HepG2 (cell line): ENCODE measurements around the gene ERF. TPM values are rescaled to one million over a fixed set of nuclear protein-coding genes. Genes with fewer than 3 reads are reported as not detected.

ENCODE experiments used
- ATF1 ChIP-seq: IDR thresholded peaks from 2 replicates; pipeline ENCODE4 v1.6.1; 2016; ENCODE audit warnings: mild to moderate bottlenecking, control low read depth
- CBX2 ChIP-seq, 2 experiments: fragments of 200-600 bp in 1 of 2; sonication (generic); formaldehyde crosslinking in 1 of 2; IDR thresholded peaks; 2 replicates each; pipeline versions ENCODE4 v1.7.0 to v1.8.1; 2018 to 2022; ENCODE audit warnings: low read depth in 2 of 2, low read length in 1 of 2, mild to moderate bottlenecking in 1 of 2, missing genetic modification reagents in 1 of 2
- GATAD2A ChIP-seq: IDR thresholded peaks from 2 replicates; pipeline ENCODE4 v1.6.1; 2016
- MXD3 ChIP-seq: IDR thresholded peaks from 2 replicates; pipeline ENCODE4 v1.6.1; 2016; ENCODE audit warnings: mild to moderate bottlenecking, missing biosample characterization, missing genetic modification reagents
- NFKBIZ ChIP-seq: IDR thresholded peaks from 2 replicates; pipeline ENCODE4 v1.6.1; 2018; ENCODE audit warnings: missing genetic modification reagents, missing compliant biosample characterization
- PHF21A ChIP-seq: sonication (generic); formaldehyde crosslinking; IDR thresholded peaks from 2 replicates; pipeline ENCODE4 v1.5.0; 2020; ENCODE audit warnings: mild to moderate bottlenecking, missing genetic modification reagents
- PRDM10 ChIP-seq: sonication (generic); formaldehyde crosslinking; IDR thresholded peaks from 2 replicates; pipeline ENCODE4 v1.4.0; 2020; ENCODE audit warnings: low read depth, missing genetic modification reagents
- SAFB2 ChIP-seq: sonication (generic); formaldehyde crosslinking; IDR thresholded peaks from 2 replicates; pipeline ENCODE4 v1.5.1; 2020; ENCODE audit warnings: missing genetic modification reagents, low read depth, mild to moderate bottlenecking, borderline replicate concordance
- SALL1 ChIP-seq: sonication (generic); formaldehyde crosslinking; IDR thresholded peaks from 2 replicates; pipeline ENCODE4 v1.8.0; 2022; ENCODE audit warnings: mild to moderate bottlenecking, missing genetic modification reagents
- SIN3A ChIP-seq: IDR thresholded peaks from 2 replicates; pipeline ENCODE4 v1.6.1; 2011; ENCODE audit warnings: low read depth, mild to moderate bottlenecking, control low read depth, low read length, borderline replicate concordance
- ZNF260 ChIP-seq: sonication (generic); formaldehyde crosslinking; IDR thresholded peaks from 2 replicates; pipeline ENCODE4 v1.4.0; 2020; ENCODE audit warnings: missing genetic modification reagents, low read depth, mild to moderate bottlenecking, borderline replicate concordance
- ZNF607 ChIP-seq: sonication (generic); formaldehyde crosslinking; IDR thresholded peaks from 2 replicates; pipeline ENCODE4 v1.5.1; 2020; ENCODE audit warnings: missing genetic modification reagents, mild to moderate bottlenecking, borderline replicate concordance
- ZNF639 ChIP-seq: conservative IDR thresholded peaks from 2 replicates; pipeline ENCODE4 v1.6.1; 2018; ENCODE audit warnings: missing genetic modification reagents
- polyA plus RNA-seq, 8 experiments: library from polyadenylated mRNA; depleted of rRNA in 3 of 8; stranded (reverse) in 7 of 8; unstranded in 1 of 8; fragments of >200 nt; fragmentation: Illumina TruSeq in 4 of 8; extraction: Trizol in 4 of 8; gene quantifications; 2 replicates each; pipeline versions ENCODE4 v1.2.1 to v1.2.3, GENCODE V29; 2011 to 2016; ENCODE audit warnings: low read depth in 4 of 8, missing spikeins in 1 of 8, mixed read lengths in 1 of 8; ENCODE audit not compliant: insufficient read depth in 1 of 8
- total RNA-seq, 5 experiments: library from RNA; depleted of rRNA; stranded (reverse); fragments of >200 nt; fragmentation: Illumina TruSeq; extraction: Trizol; gene quantifications; 2 replicates each; pipeline ENCODE4 v1.2.3, GENCODE V29; 2016; ENCODE audit warnings: low read depth in 1 of 5
- TF ChIP-seq, protein P1 (sequence below): fragments of 450-650 bp; IDR thresholded peaks from 2 replicates; pipeline ENCODE4 v1.6.1; 2017
- TF ChIP-seq, protein P2 (sequence below): sonication (generic); formaldehyde crosslinking; IDR thresholded peaks from 2 replicates; pipeline ENCODE4 v1.4.0; 2020; ENCODE audit warnings: mild to moderate bottlenecking, missing genetic modification reagents

ERF gene
- total and polyA plus RNA-seq, 2 of the 13 experiments (the other 11 are each of a cell fraction or from before 2014, with no cell fraction given), result 67.1 to 69.9 TPM

DNA sequence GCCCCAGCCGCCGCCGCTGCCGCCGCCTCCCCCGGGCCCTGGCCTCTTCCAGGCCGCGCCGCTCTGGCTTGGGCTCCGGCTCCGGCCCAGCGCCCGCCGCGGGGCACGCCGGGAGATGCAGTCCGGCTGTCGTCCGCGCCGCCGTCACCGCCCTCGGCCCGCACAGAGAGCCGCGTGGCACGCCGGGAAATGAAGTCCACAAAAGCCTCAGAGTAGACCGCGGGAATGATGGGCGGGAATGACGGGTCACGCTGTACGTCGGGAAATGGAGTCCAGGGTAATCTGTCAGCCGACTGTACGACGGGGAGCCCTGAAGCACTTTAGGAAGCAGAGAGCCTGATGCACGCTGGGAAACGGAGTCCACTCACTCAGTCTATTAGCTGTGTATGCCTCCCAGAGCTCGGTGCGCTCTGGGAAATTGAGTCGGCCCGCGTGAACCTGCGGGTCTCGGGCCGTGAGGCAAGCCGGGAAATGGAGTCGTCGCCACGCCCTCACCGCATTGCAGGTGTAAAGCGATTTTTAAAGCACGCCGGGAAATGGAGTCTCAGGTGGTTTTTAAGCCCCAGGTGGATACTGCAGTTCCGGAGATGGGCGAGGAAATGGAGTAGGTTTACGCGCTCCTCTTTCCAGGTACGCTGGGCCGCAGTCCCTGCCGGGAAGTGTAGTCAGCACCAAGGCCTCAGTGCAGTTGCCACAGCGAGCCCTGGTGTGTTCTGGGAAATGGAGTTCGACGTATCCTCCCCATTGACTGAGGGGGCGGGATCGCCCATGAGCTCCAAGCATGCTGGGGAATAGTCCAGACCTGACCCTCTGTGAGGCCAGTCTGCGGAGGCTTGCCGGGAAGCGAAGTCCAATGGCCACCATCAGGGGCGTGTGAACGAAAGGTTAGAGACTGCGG is 12.2 kb downstream of the ERF start, which contains the start of gene GSK3A (continued):
- TF ChIP-seq PRDM10 (CRISPR knock-in tag) (peak; percentile 64; the same call in 1 of the 2 replicates), ZNF260 (CRISPR knock-in tag) (no peak), NFKBIZ (CRISPR knock-in tag) (0 out of 2 replicates have a peak, but pooled peaks have one; percentile 56), ATF1 (CRISPR knock-in tag) (peak; percentile 92), SIN3A (peak; percentile 87; the same call in 1 of the 2 replicates), CBX2 (IDR thresholded peaks at IDR 0.05; ENCODE audit: low read depth, low read length) (no peak), CBX2 (CRISPR knock-in tag; IDR thresholded peaks at IDR 0.05; ENCODE audit: low read depth) (0 out of 2 replicates have a peak, but pooled peaks have one; percentile 65), ZNF607 (0 out of 2 replicates have a peak, but pooled peaks have one; percentile 74), GATAD2A (CRISPR knock-in tag) (peak; percentile 47; the same call in 1 of the 2 replicates), PHF21A (CRISPR knock-in tag) (peak; percentile 62; the same call in 1 of the 2 replicates), ZNF639 (peak; percentile 58; the same call in 1 of the 2 replicates), SAFB2 (CRISPR knock-in tag) (no peak), SALL1 (CRISPR knock-in tag) (peak; percentile 17), MXD3 (CRISPR knock-in tag) (peak; percentile 53; the same call in 1 of the 2 replicates)
- TF ChIP-seq, protein P1, sequence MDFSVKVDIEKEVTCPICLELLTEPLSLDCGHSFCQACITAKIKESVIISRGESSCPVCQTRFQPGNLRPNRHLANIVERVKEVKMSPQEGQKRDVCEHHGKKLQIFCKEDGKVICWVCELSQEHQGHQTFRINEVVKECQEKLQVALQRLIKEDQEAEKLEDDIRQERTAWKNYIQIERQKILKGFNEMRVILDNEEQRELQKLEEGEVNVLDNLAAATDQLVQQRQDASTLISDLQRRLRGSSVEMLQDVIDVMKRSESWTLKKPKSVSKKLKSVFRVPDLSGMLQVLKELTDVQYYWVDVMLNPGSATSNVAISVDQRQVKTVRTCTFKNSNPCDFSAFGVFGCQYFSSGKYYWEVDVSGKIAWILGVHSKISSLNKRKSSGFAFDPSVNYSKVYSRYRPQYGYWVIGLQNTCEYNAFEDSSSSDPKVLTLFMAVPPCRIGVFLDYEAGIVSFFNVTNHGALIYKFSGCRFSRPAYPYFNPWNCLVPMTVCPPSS, result no peak
- TF ChIP-seq, protein P2, sequence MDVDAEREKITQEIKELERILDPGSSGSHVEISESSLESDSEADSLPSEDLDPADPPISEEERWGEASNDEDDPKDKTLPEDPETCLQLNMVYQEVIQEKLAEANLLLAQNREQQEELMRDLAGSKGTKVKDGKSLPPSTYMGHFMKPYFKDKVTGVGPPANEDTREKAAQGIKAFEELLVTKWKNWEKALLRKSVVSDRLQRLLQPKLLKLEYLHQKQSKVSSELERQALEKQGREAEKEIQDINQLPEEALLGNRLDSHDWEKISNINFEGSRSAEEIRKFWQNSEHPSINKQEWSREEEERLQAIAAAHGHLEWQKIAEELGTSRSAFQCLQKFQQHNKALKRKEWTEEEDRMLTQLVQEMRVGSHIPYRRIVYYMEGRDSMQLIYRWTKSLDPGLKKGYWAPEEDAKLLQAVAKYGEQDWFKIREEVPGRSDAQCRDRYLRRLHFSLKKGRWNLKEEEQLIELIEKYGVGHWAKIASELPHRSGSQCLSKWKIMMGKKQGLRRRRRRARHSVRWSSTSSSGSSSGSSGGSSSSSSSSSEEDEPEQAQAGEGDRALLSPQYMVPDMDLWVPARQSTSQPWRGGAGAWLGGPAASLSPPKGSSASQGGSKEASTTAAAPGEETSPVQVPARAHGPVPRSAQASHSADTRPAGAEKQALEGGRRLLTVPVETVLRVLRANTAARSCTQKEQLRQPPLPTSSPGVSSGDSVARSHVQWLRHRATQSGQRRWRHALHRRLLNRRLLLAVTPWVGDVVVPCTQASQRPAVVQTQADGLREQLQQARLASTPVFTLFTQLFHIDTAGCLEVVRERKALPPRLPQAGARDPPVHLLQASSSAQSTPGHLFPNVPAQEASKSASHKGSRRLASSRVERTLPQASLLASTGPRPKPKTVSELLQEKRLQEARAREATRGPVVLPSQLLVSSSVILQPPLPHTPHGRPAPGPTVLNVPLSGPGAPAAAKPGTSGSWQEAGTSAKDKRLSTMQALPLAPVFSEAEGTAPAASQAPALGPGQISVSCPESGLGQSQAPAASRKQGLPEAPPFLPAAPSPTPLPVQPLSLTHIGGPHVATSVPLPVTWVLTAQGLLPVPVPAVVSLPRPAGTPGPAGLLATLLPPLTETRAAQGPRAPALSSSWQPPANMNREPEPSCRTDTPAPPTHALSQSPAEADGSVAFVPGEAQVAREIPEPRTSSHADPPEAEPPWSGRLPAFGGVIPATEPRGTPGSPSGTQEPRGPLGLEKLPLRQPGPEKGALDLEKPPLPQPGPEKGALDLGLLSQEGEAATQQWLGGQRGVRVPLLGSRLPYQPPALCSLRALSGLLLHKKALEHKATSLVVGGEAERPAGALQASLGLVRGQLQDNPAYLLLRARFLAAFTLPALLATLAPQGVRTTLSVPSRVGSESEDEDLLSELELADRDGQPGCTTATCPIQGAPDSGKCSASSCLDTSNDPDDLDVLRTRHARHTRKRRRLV (CRISPR knock-in tag), result 0 out of 2 replicates have a peak, but pooled peaks have one; percentile 81
